Naive B cell (primary cell): ENCODE data around the gene MNAT1. TPM values are rescaled to one million over a fixed set of nuclear protein-coding genes. Genes with fewer than 3 reads are reported as not detected.
A peak's percentile ranks its signal among the peaks of the same experiment; 100 is the strongest.

ENCODE experiments used
- ATAC-seq, 2 donors: fragments of 150-1000 bp; cut with Tn5 transposase; 2 replicates each; pipeline ENCODE4 v1.10.0; 2021; ENCODE audit warnings: low read depth in 2 of 2, mild to moderate bottlenecking in 2 of 2, moderate library complexity in 2 of 2
- DNase-seq: peaks from one replicate; pipeline ENCODE4 v3.0.0; 2022
- H3K27ac Mint-ChIP-seq, 6 donors: one replicate each; pipeline ENCODE4 v1.8.0; 2020 to 2022; ENCODE audit warnings: mild to moderate bottlenecking in 6 of 6, mixed read lengths in 6 of 6, moderate library complexity in 5 of 6, inconsistent platforms in 2 of 6
- H3K27me3 Mint-ChIP-seq, 3 donors: one replicate each; pipeline ENCODE4 v1.8.0; 2021 to 2022; ENCODE audit warnings: mixed read lengths in 3 of 3, mild to moderate bottlenecking in 1 of 3
- H3K36me3 Mint-ChIP-seq, 2 donors: one replicate each; pipeline ENCODE4 v1.8.0; 2020 to 2022; ENCODE audit warnings: mixed read lengths in 2 of 2, inconsistent platforms in 1 of 2, mild to moderate bottlenecking in 1 of 2
- H3K4me1 Mint-ChIP-seq, 3 donors: one replicate each; pipeline ENCODE4 v1.8.0; 2020 to 2022; ENCODE audit warnings: mixed read lengths in 3 of 3, inconsistent platforms in 1 of 3, mild to moderate bottlenecking in 1 of 3, moderate library complexity in 1 of 3
- H3K4me3 Mint-ChIP-seq, 8 donors: one replicate each; pipeline ENCODE4 v1.8.0; 2020 to 2022; ENCODE audit warnings: mild to moderate bottlenecking in 8 of 8, mixed read lengths in 8 of 8, moderate library complexity in 8 of 8, inconsistent platforms in 2 of 8
- H3K9me3 Mint-ChIP-seq, 7 donors: one replicate each; pipeline ENCODE4 v1.8.0; 2020 to 2022; ENCODE audit warnings: mixed read lengths in 7 of 7, mild to moderate bottlenecking in 5 of 7, inconsistent platforms in 2 of 7, moderate library complexity in 1 of 7
- polyA plus RNA-seq, 6 donors: library from polyadenylated mRNA; unstranded; fragments of 300-500 nt; fragmentation: Illumina TruSeq; gene quantifications; one replicate each; pipeline ENCODE4 v1.2.3, GENCODE V29; 2021; ENCODE audit warnings: low read depth in 6 of 6

The MNAT1 gene
- 10 to 100 TPM; 14.5 to 27.4 (median 22.1) TPM for polyA plus RNA-seq

- ATAC-seq: peak; percentile 95 to 97
- Mint-ChIP-seq H3K36me3 (peaks cover 4 to 7% of the 10 kb centered on the region in 2 donors), H3K27ac (peak within 1 kb of the TSS; percentile 90 to 99 (median 94)), H3K9me3 (peaks cover 0 to 12% (median 2%) of the 10 kb centered on the region in 7 donors), H3K4me1 (peaks cover 21 to 22% (median 22%) of the 10 kb centered on the region in 3 donors), H3K27me3 (peaks cover 11 to 22% (median 21%) of the 10 kb centered on the region in 3 donors), H3K4me3 (peak within 1 kb of the TSS; percentile 97 to 100 (median 100))
- DNase-seq: peak; percentile 68
These were observed at the start of gene MNAT1 for GRCh38 chr14:60734465-60735242. MNAT1 (plus strand) TSS chr14:60734761; CDS start chr14:60734863, 102 bp downstream.

- no peak for ATAC-seq
- Mint-ChIP-seq H3K36me3 (no peaks in the 10 kb centered on the region), H3K27ac (peak overlapping the region in 1 of 6 donors; percentile 4), H3K9me3 (peaks cover 0 to 7% (median 4%) of the 10 kb centered on the region in 7 donors), H3K4me3 (no peak overlapping the region), H3K4me1 (no peaks in the 10 kb centered on the region), H3K27me3 (peaks cover under 1 to 42% (median 34%) of the 10 kb centered on the region in 3 donors)
- DNase-seq: no peak
These were observed 47.7 kb upstream of the MNAT1 start for GRCh38 chr14:60686865-60687264.

- H3K4me3 Mint-ChIP-seq: no peak overlapping the region
- DNase-seq (no peak), ATAC-seq (no peak)
- peaks cover 0 to 7% (median 0%) of the 10 kb centered on the region in 7 donors for H3K9me3 Mint-ChIP-seq
- H3K4me1 Mint-ChIP-seq: peaks cover 0 to 6% (median 0%) of the 10 kb centered on the region in 3 donors
- H3K36me3 Mint-ChIP-seq: peaks cover 0 to under 1% of the 10 kb centered on the region in 2 donors
- no peak overlapping the region for H3K27ac Mint-ChIP-seq
- H3K27me3 Mint-ChIP-seq: peaks cover 8 to 51% (median 38%) of the 10 kb centered on the region in 3 donors
These were observed 43.0 kb upstream of the MNAT1 start for GRCh38 chr14:60691383-60692113.

GRCh38 chr14:60695327-60695726 is 39.2 kb upstream of the MNAT1 start:
- Mint-ChIP-seq H3K4me3 (no peak overlapping the region), H3K36me3 (peaks cover 3 to 10% of the 10 kb centered on the region in 2 donors), H3K9me3 (peaks cover 0 to 29% (median 23%) of the 10 kb centered on the region in 7 donors), H3K27me3 (peaks cover 8 to 53% (median 29%) of the 10 kb centered on the region in 3 donors), H3K4me1 (peaks cover 0 to 6% (median 0%) of the 10 kb centered on the region in 3 donors), H3K27ac (peak overlapping the region in 1 of 6 donors; percentile 1)
- no peak for DNase-seq
- no peak for ATAC-seq

DNA sequence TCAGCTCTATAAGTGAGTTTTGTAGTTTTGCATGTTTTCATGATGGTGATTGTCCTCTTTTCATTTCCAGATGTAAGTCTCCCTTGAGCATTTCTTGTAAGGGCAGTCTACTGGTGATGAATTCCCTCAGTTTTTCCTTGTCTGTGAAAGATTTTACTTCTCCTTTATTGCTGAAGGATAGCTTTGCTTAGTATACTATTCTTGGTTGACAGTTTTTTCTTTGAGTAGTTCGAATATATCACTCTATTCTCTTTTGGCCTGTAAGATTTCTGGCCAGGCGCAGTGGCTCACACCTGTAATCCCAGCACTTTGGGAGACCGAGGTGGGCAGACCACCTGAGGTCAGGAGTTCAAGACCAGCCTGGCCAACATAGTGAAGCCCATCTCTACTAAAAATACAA is 34.0 kb upstream of the MNAT1 start:
- Mint-ChIP-seq H3K4me3 (peak overlapping the region in 1 of 8 donors; percentile 52), H3K4me1 (no peaks in the 10 kb centered on the region), H3K27me3 (peaks cover 0 to 43% (median 15%) of the 10 kb centered on the region in 3 donors), H3K36me3 (peaks cover 13 to 20% of the 10 kb centered on the region in 2 donors), H3K9me3 (peaks cover 4 to 47% (median 41%) of the 10 kb centered on the region in 7 donors), H3K27ac (no peak overlapping the region)
- ATAC-seq (no peak), DNase-seq (no peak)

DNA sequence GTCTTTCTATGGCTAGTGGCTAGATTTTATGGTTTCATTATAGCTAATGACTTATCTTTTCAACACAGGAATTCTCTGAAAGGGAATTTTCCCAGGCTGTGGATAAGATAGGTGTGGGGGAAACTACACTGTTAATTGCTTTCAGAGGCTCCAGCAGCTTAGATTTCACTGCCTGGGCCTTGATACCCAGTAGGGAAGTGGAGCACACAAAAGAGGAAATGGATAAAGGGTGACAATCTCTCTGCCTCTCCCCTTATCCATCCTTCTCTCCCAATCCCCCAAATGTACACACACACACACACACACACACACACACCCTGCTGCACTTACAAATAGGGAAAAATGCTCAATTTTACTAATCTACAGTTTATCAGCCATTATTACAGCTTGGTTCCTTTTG is 29.5 kb upstream of the MNAT1 start:
- H3K9me3 Mint-ChIP-seq: peaks cover 4 to 22% (median 20%) of the 10 kb centered on the region in 7 donors
- H3K4me1 Mint-ChIP-seq: no peaks in the 10 kb centered on the region
- no peak for ATAC-seq
- peaks cover 22 to 32% (median 29%) of the 10 kb centered on the region in 3 donors for H3K27me3 Mint-ChIP-seq
- DNase-seq: no peak
- H3K36me3 Mint-ChIP-seq: peaks cover 3 to 19% of the 10 kb centered on the region in 2 donors
- no peak overlapping the region for H3K4me3 Mint-ChIP-seq
- H3K27ac Mint-ChIP-seq: no peak overlapping the region

GRCh38 chr14:60707858-60708257 is 26.7 kb upstream of the MNAT1 start:
- H3K4me1 Mint-ChIP-seq: no peaks in the 10 kb centered on the region
- no peak overlapping the region for H3K4me3 Mint-ChIP-seq
- peaks cover 0 to 1% (median 0%) of the 10 kb centered on the region in 7 donors for H3K9me3 Mint-ChIP-seq
- ATAC-seq: no peak
- DNase-seq: no peak
- H3K27me3 Mint-ChIP-seq: peaks cover 32 to 42% (median 36%) of the 10 kb centered on the region in 3 donors
- H3K36me3 Mint-ChIP-seq: no peaks in the 10 kb centered on the region
- no peak overlapping the region for H3K27ac Mint-ChIP-seq

GRCh38 chr14:60710494-60710893 is 24.1 kb upstream of the MNAT1 start:
- Mint-ChIP-seq H3K4me3 (no peak overlapping the region), H3K27ac (no peak overlapping the region), H3K4me1 (no peaks in the 10 kb centered on the region), H3K9me3 (no peaks in the 10 kb centered on the region), H3K27me3 (peaks cover 41 to 50% (median 49%) of the 10 kb centered on the region in 3 donors), H3K36me3 (no peaks in the 10 kb centered on the region)
- ATAC-seq: no peak
- DNase-seq: no peak

DNA sequence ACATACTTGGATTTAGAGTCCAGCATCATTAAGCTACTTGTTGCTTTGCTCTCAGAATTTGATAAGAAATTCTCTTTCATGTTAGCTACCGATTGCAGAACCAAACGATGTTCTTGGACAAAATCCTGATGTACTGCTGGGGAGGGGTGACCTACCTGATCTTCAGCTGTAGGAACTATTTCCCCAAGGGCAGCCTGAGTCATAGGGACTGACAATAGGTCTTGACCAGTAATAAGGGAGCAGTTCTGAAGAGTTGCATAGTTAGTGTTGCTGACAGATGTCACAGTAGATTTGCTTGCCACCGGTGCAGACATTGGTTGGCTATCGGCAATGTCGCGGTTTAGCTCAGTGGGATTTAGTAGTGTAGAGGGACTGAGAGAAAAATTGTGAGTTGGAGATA is 21.0 kb upstream of the MNAT1 start:
- Mint-ChIP-seq H3K27ac (no peak overlapping the region), H3K9me3 (no peaks in the 10 kb centered on the region), H3K36me3 (no peaks in the 10 kb centered on the region), H3K4me3 (no peak overlapping the region), H3K4me1 (no peaks in the 10 kb centered on the region), H3K27me3 (peaks cover 29 to 39% (median 37%) of the 10 kb centered on the region in 3 donors)
- DNase-seq (no peak), ATAC-seq (no peak)

- ATAC-seq: no peak
- peaks cover 21 to 29% (median 23%) of the 10 kb centered on the region in 3 donors for H3K4me1 Mint-ChIP-seq
- H3K27ac Mint-ChIP-seq: no peak overlapping the region
- peak overlapping the region in 4 of 8 donors; percentile 61 to 88 (median 77) for H3K4me3 Mint-ChIP-seq
- peaks cover 0 to 5% (median 0%) of the 10 kb centered on the region in 7 donors for H3K9me3 Mint-ChIP-seq
- H3K36me3 Mint-ChIP-seq: no peaks in the 10 kb centered on the region
- DNase-seq: no peak
- H3K27me3 Mint-ChIP-seq: peaks cover 56 to 68% (median 60%) of the 10 kb centered on the region in 3 donors
These were observed 14.2 kb upstream of the MNAT1 start for GRCh38 chr14:60720391-60720790.

DNA sequence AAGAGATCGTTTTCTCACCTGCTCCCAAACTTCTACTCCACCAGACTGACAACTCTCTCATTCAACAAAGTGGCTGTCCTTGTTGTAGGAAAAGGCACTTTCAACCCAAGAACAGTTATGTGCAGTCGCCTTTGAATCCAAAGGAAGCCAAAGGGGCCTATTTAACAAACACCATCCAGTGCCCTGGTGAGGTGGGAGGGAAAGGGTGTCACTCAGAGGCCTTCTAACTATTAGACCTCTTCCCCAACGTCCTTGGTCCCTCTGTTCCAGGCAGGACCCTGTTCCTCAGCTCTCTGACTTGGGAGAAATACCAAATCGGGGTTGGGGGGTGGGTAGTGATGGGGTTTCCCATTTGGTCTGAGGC is 13.6 kb upstream of the MNAT1 start:
- peaks cover 0 to 5% (median 0%) of the 10 kb centered on the region in 7 donors for H3K9me3 Mint-ChIP-seq

GRCh38 chr14:60721326-60722106 is 13.0 kb upstream of the MNAT1 start:
- H3K4me3 Mint-ChIP-seq: peak overlapping the region; percentile 80 to 95 (median 89)
- DNase-seq: peak; percentile 21
- ATAC-seq: peak; percentile 59 to 62
- no peaks in the 10 kb centered on the region for H3K36me3 Mint-ChIP-seq
- H3K9me3 Mint-ChIP-seq: peaks cover 0 to 5% (median 0%) of the 10 kb centered on the region in 7 donors
- peaks cover 57 to 71% (median 62%) of the 10 kb centered on the region in 3 donors for H3K27me3 Mint-ChIP-seq
- peak overlapping the region in 2 of 6 donors; percentile 48 to 73 for H3K27ac Mint-ChIP-seq
- peaks cover 21 to 29% (median 23%) of the 10 kb centered on the region in 3 donors for H3K4me1 Mint-ChIP-seq

More for the DNA sequence above, 13.6 kb upstream of the MNAT1 start:
- Mint-ChIP-seq H3K36me3 (no peaks in the 10 kb centered on the region), H3K27me3 (peaks cover 57 to 71% (median 62%) of the 10 kb centered on the region in 3 donors), H3K27ac (peak overlapping the region in 1 of 6 donors; percentile 73), H3K4me1 (peaks cover 21 to 29% (median 23%) of the 10 kb centered on the region in 3 donors), H3K4me3 (peak overlapping the region; percentile 61 to 88 (median 82))
- DNase-seq: no peak
- ATAC-seq: no peak

GRCh38 chr14:60722107-60722356 is 12.5 kb upstream of the MNAT1 start:
- H3K9me3 Mint-ChIP-seq: peaks cover 0 to 8% (median 0%) of the 10 kb centered on the region in 7 donors
- no peak for DNase-seq
- ATAC-seq: peak in 1 of 2 donors; percentile 1
- peaks cover 61 to 76% (median 67%) of the 10 kb centered on the region in 3 donors for H3K27me3 Mint-ChIP-seq
- H3K36me3 Mint-ChIP-seq: peaks cover 0 to 5% of the 10 kb centered on the region in 2 donors
- peaks cover 21 to 29% (median 23%) of the 10 kb centered on the region in 3 donors for H3K4me1 Mint-ChIP-seq
- H3K27ac Mint-ChIP-seq: peak overlapping the region in 1 of 6 donors; percentile 54
- peak overlapping the region; percentile 80 to 95 (median 89) for H3K4me3 Mint-ChIP-seq
